Bone marrow (tissue), 2 donors: ENCODE measurements around the gene HRH3.

ENCODE experiments used
- DNase-seq, 2 donors: peaks; one replicate each; lab custom pipeline; 2025; lab: John Stamatoyannopoulos, UW

Gene HRH3

DNA sequence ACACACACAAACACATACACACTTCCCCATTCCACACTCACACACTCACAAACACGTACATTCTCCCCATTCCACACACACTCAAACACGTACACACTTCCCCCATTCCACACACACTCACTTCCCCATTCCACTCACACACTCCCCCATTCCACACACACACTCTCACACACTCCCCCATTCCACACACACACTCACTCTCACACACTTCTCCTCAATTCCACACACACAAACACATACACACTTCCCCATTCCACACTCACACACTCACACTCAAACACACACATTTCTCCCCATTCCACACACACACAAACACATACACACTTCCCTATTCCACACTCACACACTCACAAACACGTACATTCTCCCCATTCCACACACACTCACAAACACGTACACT is 9.6 kb upstream of the HRH3 start:
- no peak for DNase-seq

DNA sequence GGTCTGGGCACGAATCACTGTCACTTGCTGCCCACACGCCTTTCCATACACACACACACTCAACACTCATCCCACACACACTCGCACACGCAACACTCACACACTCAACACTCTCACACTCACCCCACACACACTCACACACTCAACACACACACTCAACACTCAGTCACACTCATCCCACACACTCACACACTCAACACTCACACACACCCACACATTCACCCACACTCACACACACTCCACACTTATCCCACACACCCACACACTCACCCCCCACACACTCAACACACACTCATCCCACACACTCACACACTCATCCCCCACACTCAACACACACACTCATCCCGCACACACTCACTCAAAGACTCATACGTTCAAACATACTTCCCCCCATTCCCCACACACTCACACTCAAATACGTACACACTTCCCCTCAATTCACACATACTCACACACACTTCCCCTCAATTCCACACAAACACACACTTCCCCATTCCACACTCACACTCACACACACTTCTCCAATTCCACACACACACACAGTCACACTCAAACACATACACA is 9.0 kb upstream of the HRH3 start:
- DNase-seq = no peak

DNA sequence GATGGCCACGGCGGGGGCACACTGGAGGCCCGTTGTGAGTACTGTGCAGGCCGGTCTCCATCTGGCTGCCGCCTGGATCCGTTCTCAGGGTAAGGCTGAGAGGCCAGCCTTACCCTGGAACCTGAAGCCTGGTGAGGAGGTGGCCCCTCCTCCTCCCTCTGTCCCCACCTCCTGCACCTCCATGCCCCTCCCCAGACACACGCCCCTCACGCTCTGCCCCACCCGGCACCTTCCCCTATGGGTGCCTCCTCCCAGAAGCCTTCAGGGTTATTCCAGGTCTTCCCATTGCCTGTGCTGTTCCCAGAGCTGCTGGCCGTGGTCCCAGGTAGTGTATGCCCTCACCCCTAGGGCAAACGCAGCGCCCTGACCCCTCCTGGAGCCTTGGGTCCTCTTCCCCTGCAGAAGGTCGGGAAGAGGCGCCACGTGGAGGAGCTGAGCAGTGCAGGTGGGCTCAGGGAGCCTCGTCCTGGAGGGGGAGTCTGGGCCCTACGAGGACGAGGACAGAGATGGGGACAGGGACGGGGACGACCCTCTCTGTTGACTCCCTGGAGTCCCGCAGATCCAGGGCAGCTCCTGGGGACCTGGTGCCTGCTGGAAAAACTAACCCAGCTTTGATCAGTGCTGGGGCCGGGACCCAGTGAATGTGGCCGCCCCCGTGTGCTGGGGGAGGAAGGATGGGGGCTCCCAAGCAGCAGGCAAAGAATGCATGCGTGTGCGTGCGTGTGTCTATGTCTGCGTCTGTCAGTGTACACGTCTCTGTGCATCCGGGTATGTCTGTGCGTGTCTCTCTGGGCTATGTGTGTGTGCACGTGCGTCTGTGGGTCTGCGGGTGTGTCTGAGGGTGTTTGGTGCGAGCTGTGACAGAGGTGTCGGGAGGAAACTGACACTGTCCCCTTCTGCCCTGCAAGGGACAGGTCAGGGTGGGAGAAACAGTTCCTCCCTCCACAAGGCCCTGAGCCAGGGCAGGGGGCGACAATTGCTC is 8.2 kb upstream of the HRH3 start:
- no peak for DNase-seq

DNA sequence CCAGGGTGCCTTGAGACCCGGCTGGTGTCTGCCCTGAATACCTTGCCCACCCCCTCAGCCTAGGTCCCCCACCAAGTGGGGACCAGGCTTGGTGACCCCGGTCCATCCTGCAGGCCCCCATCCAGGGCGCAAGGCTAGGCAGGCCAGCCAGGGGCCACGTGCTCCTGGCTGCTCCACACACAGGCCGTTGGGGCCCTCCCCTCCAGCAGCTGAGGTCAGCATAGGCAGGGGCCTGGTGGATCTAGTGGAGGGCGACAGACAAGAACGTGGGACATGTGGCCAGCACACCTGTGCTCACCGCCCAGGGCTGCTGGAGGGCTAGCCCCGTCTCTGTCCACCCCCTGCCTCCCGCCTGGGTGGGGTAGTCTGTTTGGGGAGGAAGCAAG is 7.5 kb upstream of the HRH3 start:
- no peak for DNase-seq

DNA sequence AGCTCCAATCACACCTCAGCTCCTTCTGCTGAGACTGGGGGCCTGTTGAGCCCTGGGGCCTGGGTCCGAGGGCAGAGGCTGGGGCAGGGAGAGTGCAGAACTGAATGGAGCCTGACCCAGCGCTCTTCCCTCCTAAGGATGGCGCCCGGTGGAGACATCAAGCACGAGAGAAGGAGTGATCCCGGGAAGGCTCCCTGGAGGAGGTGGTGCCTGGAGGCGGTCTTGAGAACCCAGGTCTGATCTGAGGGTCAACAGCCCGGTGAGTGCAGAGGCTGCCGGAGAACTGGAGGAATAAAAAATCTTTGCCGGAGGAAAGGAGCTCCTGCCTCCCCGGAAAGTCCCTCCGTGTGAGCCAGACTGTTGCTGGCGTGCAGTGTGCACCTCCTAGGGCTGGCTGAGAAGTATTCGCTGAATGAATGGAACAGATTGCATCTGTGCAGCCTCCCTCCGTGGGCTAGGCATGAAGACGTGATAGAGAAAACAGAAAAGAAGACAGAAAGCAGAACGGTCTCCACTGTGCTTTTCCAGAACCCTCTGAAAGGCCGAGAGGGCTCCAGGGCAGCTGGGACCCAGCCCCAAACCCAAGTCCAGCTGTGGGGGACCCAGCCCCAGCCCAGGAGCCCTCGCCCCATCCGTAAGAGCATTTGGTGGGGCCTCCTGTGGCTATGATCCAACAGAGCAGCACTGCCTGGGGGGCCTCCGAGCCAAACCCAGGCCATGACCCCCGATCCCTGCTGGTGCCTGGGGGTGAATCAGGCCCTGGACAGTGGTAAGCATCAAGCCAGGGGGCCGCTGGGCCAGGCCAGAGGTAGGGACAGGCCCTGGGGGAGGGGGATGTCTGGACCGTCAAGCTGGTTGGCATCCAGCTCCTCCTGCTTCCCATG is 6.9 kb upstream of the HRH3 start:
- DNase-seq = no peak

DNA sequence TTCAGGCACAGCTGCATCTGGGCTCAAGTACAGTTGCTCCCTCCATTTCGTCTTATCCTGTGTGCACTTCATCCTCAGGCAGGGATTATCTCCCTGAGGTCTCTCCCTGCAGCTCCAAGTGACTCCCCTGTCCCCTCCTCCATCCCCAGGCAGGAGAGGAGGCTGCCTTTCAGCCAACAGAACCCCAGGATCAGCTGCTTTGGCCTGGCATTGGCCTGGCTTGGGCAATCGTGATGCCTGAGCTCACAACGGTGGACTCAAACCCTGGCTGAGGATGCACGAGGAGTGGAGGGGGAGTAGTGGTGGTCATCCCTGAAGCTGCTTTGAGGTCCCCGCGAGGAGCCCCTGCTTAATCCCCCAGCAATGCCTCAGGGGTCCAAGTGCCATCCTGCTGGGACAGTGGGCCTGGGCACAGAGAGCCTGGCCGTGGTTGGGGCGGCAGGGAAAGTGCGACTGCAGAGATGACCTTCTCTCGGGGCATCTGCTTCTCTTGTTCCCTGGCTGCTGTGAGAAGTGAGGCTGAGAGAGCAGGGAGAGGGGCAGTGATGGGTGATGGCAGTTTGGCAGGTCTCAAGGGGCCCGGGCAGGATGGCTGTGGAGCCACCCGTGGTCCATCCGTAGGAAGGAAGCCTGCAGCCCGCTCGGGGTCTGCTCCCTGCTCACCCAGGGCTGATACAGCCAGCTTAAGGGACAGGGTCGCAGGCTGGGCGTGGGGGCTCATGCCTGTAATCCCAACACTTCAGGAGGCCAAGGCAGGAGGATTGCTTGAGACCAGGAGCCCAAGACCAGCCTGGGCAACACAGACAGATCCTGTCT is 6.0 kb upstream of the HRH3 start:
- no peak for DNase-seq

DNA sequence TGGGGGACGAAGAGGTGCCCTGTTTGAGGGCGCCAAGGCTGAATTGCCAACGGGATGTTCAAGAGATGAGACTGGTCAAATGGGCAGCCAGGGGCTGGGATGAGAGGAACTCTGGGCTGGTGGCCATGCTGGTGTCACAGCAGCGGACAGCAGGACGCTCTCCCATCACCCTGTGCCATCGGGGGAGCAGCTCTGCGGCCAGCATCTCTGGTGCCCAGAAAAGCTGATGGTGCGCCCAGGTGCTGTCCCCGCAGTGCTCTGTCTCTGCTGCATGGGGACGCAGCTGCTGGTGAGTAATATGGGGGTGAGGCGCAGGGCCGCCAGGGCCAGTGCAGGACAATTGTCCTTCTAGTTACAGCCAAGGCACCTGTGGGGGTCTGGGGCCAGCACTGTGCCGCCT is 4.9 kb upstream of the HRH3 start:
- DNase-seq = no peak

DNA sequence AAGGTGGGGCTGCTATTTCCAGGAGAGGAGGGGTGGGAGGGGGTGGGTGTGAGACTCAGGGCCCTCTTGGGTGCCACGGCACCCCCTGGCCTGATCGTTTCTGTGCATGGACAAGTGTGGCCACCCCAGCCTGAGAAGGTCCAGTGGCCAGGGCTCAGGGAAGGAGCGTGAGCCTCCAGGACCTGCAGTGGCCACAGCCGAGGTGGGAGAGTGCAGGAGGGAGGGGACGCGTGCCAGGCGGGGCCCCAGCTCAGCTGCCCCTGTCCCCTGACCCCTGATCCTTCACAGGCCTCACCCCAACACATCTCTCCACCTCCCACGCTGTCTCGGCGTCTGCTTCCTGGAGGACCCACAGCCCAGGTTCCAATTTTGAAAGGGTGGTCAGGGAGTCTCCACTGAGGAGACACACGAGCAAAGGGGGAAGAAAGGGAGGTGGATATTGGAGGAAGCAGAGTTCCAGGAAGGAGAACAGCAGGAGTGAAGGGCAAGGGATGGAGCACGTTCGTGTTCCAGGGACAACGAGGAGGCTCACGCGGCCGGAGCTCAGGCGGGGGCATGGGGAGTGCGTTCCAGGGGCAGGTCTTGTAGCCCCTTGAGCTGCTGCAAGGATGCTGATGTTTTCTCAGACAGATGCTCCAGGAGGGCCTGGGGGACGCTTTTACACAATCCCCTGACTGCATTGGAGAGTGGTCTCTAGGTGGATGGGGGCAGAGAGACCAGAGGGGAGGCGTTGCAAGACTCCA is 4.2 kb upstream of the HRH3 start:
- DNase-seq = no peak

DNA sequence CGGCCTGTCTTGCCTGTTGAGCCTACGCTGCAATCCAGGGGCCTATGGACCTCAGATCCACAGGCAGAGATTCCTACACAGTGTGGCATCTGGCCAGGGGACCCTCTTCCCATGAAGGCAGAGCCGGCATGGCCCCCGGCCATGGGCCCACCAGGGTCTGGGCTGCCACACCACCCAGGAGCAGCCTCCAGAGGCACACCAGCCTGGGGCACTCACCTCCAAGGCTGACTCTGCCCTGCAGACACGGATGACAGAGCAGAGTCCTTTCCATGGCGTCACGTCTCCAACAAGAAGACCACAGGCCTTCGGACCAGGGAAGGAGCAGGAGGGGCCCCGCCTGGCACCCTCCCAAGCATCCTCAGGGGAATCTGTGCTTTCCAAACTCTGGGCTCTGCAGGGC is 3.5 kb upstream of the HRH3 start:
- DNase-seq = no peak

DNA sequence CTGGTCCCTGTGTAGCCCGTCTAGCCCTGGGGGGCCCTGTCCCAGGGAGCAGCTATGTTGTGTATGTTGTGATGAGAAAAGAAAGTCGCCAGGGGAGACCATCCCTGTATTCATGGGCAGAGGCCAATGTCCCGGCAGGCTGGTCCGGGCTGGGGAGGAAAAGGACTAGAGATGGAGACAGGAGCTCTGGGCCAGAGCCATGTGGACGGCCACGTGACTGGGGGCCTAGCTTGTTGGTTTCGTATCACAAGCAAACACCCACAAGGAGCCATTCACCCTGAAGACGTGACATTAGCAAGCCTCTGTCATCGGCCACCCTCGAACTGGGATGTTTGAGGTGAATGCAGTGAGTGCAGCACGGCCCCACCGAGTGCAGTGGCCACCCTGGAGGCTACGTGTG is 2.9 kb upstream of the HRH3 start:
- no peak for DNase-seq

DNA sequence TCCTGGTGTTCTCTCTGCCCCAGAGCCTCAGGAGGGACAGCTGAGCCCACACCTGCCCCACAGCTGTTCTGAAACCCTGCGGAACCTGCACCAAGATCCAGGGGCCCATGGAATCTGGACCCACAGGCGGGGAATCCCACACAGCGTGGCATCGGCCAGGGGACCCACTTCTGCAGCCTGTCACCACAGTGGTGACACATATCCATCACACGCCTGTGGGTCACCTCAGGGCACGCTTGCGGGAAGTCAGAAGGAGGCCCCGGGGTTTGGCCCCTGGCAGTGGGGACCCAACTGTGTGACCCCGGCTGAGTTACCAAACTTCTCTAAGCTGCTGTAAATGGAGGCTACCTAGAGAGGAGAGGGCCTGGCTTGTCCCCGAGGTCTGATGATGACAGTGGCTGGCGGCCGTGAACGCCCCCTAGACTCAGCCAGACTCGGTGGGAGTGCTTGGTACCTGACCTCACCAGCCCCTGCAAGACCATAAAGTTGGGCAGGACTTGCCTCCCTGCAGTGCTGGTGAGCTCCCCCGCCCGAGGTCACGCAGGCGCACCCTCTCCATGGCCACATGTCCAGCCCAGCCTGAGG is 2.3 kb upstream of the HRH3 start:
- DNase-seq = no peak

DNA sequence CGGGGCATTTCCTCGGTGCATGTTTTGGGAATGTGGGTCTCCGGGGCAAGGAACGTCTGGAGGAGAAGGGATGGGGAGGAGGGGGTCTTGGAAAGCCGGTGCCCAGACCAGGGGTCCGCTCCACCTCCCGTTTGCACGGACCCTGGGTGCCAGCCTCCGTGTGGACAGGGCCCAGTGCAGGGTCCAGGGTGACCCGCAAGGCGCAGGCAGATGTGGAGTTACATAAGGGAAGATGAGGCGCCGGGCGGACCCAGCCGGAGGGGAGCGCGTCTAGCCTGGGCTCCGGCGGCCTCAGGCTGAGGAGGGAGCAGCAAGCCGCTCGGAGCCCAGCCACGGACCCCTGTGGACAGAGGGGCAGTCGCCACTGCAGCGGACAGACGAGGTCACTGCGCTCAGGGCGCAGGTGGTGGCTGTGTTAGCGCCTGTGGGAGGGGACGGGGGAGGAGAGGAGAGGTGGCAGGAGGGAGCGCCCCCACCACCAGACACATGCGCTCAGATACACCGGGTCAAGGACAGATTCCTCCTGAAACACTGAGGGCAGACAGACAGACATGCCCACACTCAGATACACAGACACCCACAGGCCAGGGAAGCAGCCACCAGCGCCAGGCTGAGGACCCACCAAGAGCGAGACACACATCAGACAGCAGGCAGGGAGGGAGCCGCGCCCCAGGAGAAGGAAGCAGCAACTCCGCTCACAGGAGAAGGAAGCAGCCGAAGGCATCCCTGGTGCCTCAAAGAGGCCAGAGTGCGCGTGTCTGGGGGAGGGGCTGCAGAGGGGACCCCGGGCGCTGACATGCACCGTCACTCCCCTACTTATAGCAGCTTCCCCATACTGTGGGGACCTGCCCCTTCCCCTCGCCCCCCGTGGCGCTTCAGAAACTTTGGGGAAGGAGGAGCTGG is 839 bp upstream of the HRH3 start:
- no peak for DNase-seq

DNA sequence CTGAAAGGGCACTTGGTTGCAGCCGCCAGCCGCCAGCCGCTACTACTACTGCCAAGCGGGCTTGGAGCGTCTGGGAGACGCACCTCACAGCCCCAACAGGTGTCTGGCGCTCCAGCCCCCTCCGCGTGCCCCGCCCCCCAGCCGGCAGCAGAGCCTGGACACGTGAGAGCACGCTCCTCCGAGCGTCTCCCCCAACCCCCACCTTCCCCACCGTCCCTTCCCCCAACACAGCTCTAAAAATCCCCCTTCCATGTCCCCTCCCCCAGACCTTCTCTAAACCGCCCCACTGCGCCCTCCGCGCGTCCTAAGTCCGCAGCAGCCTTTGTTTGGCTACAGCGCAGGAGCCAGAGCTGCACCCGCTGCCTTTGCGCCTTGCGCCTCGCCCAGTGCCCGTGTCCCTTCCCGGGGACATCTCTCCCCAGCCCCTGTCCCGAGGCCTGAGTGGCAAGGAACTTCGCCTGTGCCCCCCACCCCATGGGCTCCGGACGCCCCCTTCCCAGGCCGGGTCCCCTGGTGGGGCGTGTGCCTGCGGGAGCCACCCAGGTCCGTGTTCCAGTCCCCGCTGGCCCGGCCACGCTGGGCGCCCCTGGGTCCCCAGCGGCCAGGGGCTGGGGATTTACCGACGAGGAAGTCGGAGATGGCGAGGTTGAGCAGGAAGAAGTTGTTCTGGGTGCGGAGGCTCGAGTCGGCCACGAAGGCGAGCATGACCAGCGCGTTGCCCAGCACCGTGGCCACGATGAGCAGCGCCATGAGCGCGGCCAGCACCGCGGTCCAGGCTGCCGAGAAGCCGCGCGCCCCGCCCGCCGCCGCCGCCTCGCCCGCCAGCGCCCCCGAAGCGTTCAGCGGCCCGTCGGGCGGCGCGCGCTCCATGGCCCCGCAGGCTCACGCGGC is 732 bp downstream of the HRH3 start:
- no peak for DNase-seq

DNA sequence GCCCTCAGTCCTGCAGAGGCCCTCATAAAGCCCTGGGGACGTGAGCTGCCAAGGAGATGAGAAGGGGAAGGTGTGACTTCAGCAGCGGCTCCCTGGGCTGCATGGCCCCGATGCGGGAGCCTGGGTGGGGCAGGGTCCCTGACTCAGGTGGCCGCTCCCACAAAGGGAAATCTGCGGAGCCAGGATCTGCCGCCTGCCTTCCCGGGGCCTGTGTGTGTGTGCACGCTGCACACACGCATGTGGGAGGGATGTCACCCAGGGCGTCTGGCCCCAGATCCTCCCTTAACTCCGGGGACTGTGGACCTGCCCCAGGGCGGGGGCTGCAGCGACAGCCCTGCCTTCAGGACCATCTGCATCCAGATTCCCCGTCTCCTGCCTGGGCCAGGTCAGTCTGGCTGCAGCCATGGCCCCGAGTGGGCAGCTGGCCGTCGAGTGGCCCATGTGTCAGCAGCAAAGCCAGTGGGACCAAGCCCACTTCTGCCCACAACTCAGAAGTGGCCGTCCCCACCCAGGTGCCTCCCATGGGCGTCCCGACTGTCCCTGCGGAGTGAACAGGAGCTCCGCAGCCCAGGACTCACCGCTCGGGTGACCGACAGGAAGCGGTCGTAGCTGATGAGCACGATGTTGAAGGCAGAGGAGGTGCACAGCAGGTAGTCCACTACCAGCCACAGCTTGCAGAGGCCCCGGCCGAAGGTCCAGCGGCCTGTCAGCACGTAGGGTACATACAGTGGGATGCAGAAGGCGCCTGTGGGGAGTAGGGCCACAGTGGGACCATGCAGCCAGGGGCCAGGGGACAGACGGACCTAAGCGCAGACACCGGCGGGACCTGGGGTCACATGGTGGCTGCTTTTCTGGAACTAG is 1.9 kb downstream of the HRH3 start:
- no peak for DNase-seq

DNA sequence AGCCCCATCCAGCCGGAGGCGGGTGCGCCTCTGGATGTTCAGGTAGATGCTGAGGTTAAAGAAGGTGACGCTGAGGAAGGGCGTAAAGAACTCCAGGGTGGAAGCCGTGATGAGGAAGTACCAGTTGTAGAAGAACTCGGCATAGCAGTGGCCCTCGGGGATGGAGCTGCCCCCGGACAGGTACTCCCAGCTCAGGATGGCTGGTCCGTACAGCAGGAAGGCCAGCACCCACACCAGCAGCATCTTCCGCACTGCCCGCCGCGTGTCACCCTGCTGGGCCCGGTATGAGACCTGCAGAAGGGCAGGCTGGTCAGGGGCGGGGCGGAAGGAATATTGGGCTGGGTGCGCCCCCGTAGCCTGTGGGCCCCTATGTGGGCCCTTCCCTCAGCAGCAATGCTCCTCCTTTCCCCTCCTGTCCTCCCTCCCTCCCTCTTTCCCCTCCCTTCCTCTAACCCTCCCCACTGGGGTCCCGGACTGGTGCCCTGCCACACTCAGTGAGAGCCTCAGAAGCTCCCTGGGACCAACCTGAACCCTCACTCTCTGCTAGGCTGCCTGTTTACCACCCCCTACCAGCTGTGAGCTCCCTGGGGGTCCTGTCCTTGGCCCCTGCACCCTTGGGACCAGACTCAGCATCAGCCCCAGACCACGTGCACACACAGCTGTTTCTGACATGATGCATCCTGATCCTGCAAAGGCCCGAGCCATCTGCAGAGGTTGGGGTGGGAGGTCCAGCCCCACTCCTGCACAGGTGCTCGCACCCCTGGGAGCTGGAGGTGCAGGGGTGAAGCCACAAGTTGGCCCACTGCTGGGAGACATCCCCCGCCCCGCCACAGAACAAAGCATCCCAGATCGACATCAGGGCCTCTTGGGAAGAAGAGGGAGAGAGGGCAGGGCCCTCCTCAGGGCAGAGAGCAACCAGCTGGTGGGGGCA is 3.2 kb downstream of the HRH3 start:
- DNase-seq = no peak

DNA sequence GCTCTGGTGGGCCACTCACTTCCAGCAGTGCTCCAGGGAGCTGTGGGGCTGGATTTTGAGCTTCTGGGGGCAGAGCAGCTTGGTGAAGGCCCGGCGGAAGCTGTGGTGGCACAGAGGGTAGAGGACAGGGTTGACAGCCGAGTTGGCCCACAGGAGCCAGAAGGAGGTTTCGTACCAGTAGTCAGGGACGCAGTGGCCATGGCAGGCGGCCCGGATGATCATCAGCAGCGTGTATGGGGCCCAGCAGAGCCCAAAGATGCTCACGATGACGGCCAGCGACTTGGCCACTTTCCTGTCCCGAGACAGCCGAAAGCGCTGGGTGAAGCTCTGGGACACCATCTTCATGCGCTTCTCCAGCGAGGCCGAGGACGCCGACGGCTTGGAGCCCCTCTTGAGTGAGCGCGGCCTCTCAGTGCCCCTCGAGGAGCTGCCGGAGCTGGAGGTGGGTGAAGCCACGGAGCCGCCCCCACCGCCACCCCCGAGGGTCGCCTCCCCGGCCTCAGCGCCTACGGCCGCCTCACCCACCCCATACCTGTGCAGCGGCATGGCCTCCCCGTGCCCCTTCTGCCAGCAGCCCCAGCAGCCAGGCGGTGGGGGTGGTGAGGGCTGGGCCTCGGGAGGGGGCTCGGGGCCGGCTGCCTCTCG is 4.0 kb downstream of the HRH3 start:
- DNase-seq = no peak
